Neural progenitor cell (in vitro differentiated cells): Measurements from ENCODE around the gene MDC1. TPM values are rescaled to one million over a fixed set of nuclear protein-coding genes. Genes with fewer than 3 reads are reported as not detected.

Experiments
- DNase-seq: peaks from one replicate; pipeline ENCODE4 v3.0.0-alpha.2; 2016; ENCODE audit warnings: low spot score
- H2AFZ ChIP-seq: fragments of 200-600 bp; sonication (generic); replicated peaks from 2 replicates; pipeline ENCODE4 v1.6.1; 2016; ENCODE audit warnings: antibody characterized with exemption
- H3F3A ChIP-seq: fragments of 200-600 bp; sonication (generic); 2 replicates; pipeline ENCODE4 v1.6.1; 2016; ENCODE audit warnings: antibody characterized with exemption, low read depth
- H3K27ac ChIP-seq: fragments of 200-600 bp; sonication (generic); 2 replicates; pipeline ENCODE4 v1.5.1; 2016; ENCODE audit warnings: mild to moderate bottlenecking
- H3K27me3 ChIP-seq: fragments of 200-600 bp; sonication (generic); 2 replicates; pipeline ENCODE4 v1.6.1; 2016; ENCODE audit warnings: mild to moderate bottlenecking, moderate library complexity
- H3K36me3 ChIP-seq: fragments of 200-600 bp; sonication (generic); 2 replicates; pipeline ENCODE4 v1.5.1; 2016
- H3K4me1 ChIP-seq: fragments of 200-600 bp; sonication (generic); 2 replicates; pipeline ENCODE4 v1.6.1; 2016; ENCODE audit warnings: mixed run types
- H3K4me2 ChIP-seq: fragments of 200-600 bp; sonication (generic); 2 replicates; pipeline ENCODE4 v1.6.1; 2016
- H3K4me3 ChIP-seq: fragments of 200-600 bp; sonication (generic); 2 replicates; pipeline ENCODE4 v1.5.1; 2016
- H3K79me2 ChIP-seq: fragments of 200-600 bp; sonication (generic); 2 replicates; pipeline ENCODE4 v1.6.1; 2016; ENCODE audit warnings: low read depth
- H3K9ac ChIP-seq: fragments of 200-600 bp; sonication (generic); 2 replicates; pipeline ENCODE4 v1.6.1; 2016
- H3K9me3 ChIP-seq: fragments of 200-600 bp; sonication (generic); 2 replicates; pipeline ENCODE4 v1.5.1; 2016; ENCODE audit warnings: low read depth
- H4K20me1 ChIP-seq: fragments of 200-600 bp; sonication (generic); 2 replicates; pipeline ENCODE4 v1.6.1; 2016; ENCODE audit warnings: low read depth
- H3K27ac Mint-ChIP-seq: 3 replicates; pipeline ENCODE4 v1.8.0; 2021; ENCODE audit warnings: mixed read lengths
- H3K27me3 Mint-ChIP-seq: 2 replicates; pipeline ENCODE4 v1.8.0; 2022; ENCODE audit warnings: low read depth, mild to moderate bottlenecking, inconsistent platforms, moderate library complexity, mixed read lengths; ENCODE audit not compliant: insufficient read depth
- H3K36me3 Mint-ChIP-seq: 3 replicates; pipeline ENCODE4 v1.8.0; 2021; ENCODE audit warnings: mixed read lengths
- H3K4me1 Mint-ChIP-seq: 3 replicates; pipeline ENCODE4 v1.8.0; 2021; ENCODE audit warnings: mixed read lengths
- H3K4me3 Mint-ChIP-seq: 3 replicates; pipeline ENCODE4 v1.8.0; 2021; ENCODE audit warnings: mild to moderate bottlenecking, moderate library complexity, mixed read lengths
- H3K9me3 Mint-ChIP-seq: 3 replicates; pipeline ENCODE4 v1.8.0; 2020; ENCODE audit warnings: mixed read lengths
- EZH2 ChIP-seq: fragments of 200-600 bp; sonication (generic); IDR thresholded peaks from 2 replicates; pipeline ENCODE4 v1.6.1; 2017; ENCODE audit warnings: antibody characterized with exemption, mild to moderate bottlenecking, moderate library complexity
- EZH2phosphoT487 ChIP-seq: fragments of 200-600 bp; sonication (generic); IDR thresholded peaks from 2 replicates; pipeline ENCODE4 v1.6.1; 2017; ENCODE audit warnings: antibody characterized with exemption
- total RNA-seq: library from RNA; depleted of rRNA; stranded (reverse); fragments of >200 nt; gene quantifications from 2 replicates; pipeline ENCODE4 v1.2.3, GENCODE V29; 2015; ENCODE audit warnings: low replicate concordance
- TF ChIP-seq, protein P1 (sequence below): fragments of 200-600 bp; sonication (generic); IDR thresholded peaks from 2 replicates; pipeline ENCODE4 v1.5.1; 2017; ENCODE audit warnings: antibody characterized with exemption, mild to moderate bottlenecking

Gene MDC1
- total RNA-seq, 1 donor from 2014 or later = 22.6 TPM

DNA sequence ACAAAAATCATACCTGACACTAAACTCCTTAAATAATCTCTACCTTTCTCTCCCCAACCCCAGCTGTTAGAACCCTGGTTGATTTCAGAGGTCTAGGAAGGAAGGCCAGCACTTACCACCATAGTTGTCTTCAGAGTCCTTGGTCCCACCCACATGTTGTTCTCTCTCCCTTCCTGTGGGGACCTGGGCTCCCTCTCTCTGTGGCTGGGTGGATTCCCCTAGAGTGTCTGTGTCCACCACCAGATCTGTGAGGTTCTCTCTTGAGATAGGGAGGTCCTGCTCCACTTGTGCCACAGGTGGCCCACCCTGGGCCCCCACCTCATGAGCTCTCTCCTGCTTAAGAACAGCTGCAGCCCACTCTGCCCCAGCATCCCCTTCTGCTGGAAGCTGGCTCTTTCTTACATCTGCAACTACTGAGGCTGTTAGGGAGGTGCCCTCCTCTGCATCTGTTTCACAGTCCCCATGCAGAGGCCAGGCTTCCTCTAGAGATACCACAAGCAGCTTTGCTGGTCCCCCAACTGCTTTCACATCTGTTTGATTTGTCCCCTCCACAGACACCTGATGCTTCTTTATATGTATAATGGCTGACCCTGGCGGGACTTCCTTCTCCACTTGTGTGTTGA is 5.2 kb downstream of the MDC1 start:
- no peak overlapping the region for H3K4me3 Mint-ChIP-seq
- H3K9me3 Mint-ChIP-seq = no peaks in the 10 kb centered on the region
- Histone ChIP-seq H4K20me1 (no peaks in the 10 kb centered on the region), H3F3A (no peaks in the 10 kb centered on the region), H3K27me3 (no peaks in the 10 kb centered on the region), H3K9ac (no peak overlapping the region), H3K4me1 (peaks cover 7% of the 10 kb centered on the region), H2AFZ (no peak overlapping the region), H3K9me3 (no peaks in the 10 kb centered on the region), H3K4me2 (no peak overlapping the region), H3K79me2 (peaks cover 27% of the 10 kb centered on the region), H3K36me3 (no peaks in the 10 kb centered on the region), H3K4me3 (no peak overlapping the region), H3K27ac (no peak overlapping the region)
- H3K27me3 Mint-ChIP-seq = peaks cover 6% of the 10 kb centered on the region
- DNase-seq = no peak
- peaks cover 16% of the 10 kb centered on the region for H3K4me1 Mint-ChIP-seq
- peaks cover 67% of the 10 kb centered on the region for H3K36me3 Mint-ChIP-seq
- no peak overlapping the region for H3K27ac Mint-ChIP-seq
- TF ChIP-seq, protein P1, sequence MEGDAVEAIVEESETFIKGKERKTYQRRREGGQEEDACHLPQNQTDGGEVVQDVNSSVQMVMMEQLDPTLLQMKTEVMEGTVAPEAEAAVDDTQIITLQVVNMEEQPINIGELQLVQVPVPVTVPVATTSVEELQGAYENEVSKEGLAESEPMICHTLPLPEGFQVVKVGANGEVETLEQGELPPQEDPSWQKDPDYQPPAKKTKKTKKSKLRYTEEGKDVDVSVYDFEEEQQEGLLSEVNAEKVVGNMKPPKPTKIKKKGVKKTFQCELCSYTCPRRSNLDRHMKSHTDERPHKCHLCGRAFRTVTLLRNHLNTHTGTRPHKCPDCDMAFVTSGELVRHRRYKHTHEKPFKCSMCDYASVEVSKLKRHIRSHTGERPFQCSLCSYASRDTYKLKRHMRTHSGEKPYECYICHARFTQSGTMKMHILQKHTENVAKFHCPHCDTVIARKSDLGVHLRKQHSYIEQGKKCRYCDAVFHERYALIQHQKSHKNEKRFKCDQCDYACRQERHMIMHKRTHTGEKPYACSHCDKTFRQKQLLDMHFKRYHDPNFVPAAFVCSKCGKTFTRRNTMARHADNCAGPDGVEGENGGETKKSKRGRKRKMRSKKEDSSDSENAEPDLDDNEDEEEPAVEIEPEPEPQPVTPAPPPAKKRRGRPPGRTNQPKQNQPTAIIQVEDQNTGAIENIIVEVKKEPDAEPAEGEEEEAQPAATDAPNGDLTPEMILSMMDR = no peak
- no peak for TF ChIP-seq EZH2phosphoT487
- TF ChIP-seq EZH2 = no peak

DNA sequence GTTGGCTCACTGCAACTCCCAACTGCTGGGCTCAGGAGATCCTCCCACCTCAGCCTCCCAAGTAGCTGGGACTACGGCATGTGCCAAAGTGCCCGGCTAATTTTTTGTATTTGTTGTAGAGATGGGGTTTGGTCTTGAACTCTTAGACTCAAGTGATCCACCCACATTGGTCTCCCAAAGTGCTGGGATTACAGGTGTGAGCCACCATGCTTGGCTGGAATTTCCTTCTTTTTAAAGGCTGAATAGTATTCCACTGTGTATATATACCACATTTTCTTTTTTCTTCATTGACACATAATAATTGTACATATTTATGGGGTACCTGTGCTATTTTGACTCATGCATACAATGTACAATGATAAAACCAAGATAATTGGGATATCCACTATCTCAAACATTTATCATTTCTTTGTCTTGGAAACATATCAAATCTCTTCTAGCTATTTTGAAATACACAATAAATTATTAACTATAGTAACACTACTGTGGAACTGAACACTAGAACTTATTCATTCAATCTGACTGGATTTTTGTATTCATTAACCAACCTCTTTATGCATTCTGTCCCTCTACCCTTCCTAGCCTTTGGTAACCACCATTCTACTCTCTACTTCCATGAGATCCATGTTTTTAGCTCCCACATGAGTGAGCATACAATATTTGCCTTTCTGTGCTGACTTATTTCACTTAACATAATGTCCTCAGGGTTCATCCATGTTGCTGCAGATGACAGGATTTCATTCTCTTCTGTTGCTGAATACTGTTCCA is 7.8 kb downstream of the MDC1 start:
- Histone ChIP-seq H2AFZ (no peak overlapping the region), H4K20me1 (no peaks in the 10 kb centered on the region), H3K4me3 (no peak overlapping the region), H3K4me2 (no peak overlapping the region), H3K27ac (no peak overlapping the region), H3K9me3 (no peaks in the 10 kb centered on the region), H3K4me1 (no peaks in the 10 kb centered on the region), H3K27me3 (no peaks in the 10 kb centered on the region), H3K9ac (no peak overlapping the region), H3K36me3 (no peaks in the 10 kb centered on the region), H3K79me2 (peaks cover 1% of the 10 kb centered on the region), H3F3A (no peaks in the 10 kb centered on the region)
- Mint-ChIP-seq H3K4me3 (no peak overlapping the region), H3K9me3 (no peaks in the 10 kb centered on the region), H3K4me1 (no peaks in the 10 kb centered on the region), H3K27me3 (peaks cover 4% of the 10 kb centered on the region), H3K27ac (no peak overlapping the region), H3K36me3 (peaks cover 68% of the 10 kb centered on the region)
- TF ChIP-seq, protein P1 = no peak
- TF ChIP-seq EZH2phosphoT487 (no peak), EZH2 (no peak)
- DNase-seq = no peak

DNA sequence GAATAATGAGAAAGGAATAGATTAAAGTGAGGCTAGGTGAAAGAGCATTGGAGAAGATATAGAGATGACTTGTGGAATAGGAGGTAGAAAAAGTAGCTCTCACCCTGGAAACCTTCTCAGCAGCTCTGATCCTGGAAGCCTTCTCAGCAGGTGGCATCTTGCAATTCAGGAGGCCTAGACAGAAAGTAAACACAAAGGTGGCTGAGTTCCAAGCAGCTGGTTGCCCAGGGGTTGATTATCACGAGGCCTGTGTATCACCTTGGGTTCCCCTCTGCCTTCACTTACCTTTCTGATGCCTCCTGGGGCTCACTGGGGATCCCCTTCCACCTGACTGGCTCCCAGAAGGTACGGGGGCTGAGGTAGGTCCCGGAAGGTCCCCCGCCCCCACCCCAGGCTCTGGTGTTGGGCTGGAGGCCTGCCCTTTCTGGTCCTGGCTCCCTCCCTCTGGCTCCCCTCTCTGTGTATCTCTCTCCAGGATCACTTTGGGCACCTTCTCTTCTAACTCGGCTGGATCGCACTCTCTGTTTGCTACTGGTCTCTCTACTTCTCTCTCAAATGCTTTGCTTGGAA is 9.7 kb downstream of the MDC1 start:
- Histone ChIP-seq H3F3A (no peaks in the 10 kb centered on the region), H3K9me3 (no peaks in the 10 kb centered on the region), H3K4me1 (no peaks in the 10 kb centered on the region), H3K36me3 (no peaks in the 10 kb centered on the region), H3K79me2 (no peaks in the 10 kb centered on the region), H2AFZ (no peak overlapping the region), H3K4me3 (no peak overlapping the region), H3K9ac (no peak overlapping the region), H3K27me3 (no peaks in the 10 kb centered on the region), H3K4me2 (no peak overlapping the region), H3K27ac (no peak overlapping the region), H4K20me1 (no peaks in the 10 kb centered on the region)
- Mint-ChIP-seq H3K9me3 (no peaks in the 10 kb centered on the region), H3K27me3 (peaks cover 5% of the 10 kb centered on the region), H3K4me1 (no peaks in the 10 kb centered on the region), H3K4me3 (no peak overlapping the region), H3K36me3 (peaks cover 71% of the 10 kb centered on the region), H3K27ac (no peak overlapping the region)
- TF ChIP-seq, protein P1 = no peak
- no peak for TF ChIP-seq EZH2
- no peak for TF ChIP-seq EZH2phosphoT487
- no peak for DNase-seq
